IMR-90 (cell line): Measurements from ENCODE around the gene LMBR1L. TPM values are rescaled to one million over a fixed set of nuclear protein-coding genes. Genes with fewer than 3 reads are reported as not detected.

ENCODE experiments used
- ATAC-seq: fragments of 200-7000 bp; cut with Tn5 transposase; 2 replicates; pipeline ENCODE4 v1.9.1; 2020; ENCODE audit warnings: low read depth, mild to moderate bottlenecking, moderate library complexity
- BruUV-seq: library from RNA; stranded (reverse); fragments of 400-500 nt; replicated peaks from 2 replicates; lab custom pipeline; 2021; lab: Mats Ljungman, UMichigan
- CTCF ChIA-PET: fragments of 300-600 bp; formaldehyde crosslinking; extraction: SDS; loops from one replicate; lab custom pipeline; 2021; ENCODE audit warnings: antibody characterized with exemption; lab: Yijun Ruan, JAX
- POLR2A ChIA-PET: fragments of 300-600 bp; sonication (Branson Sonifier 250); formaldehyde crosslinking; loops from one replicate; lab custom pipeline; 2022; ENCODE audit warnings: antibody characterized with exemption; ENCODE audit not compliant: unreplicated experiment; lab: Charles Lee
- DNase-seq: peaks from one replicate; pipeline ENCODE4 v3.0.0; 2013
- H2AFZ ChIP-seq: replicated peaks from 2 replicates; pipeline ENCODE3; 2013; ENCODE audit warnings: low read length, mild to moderate bottlenecking; ENCODE audit not compliant: poor library complexity
- H2AK5ac ChIP-seq: 2 replicates; pipeline ENCODE4 v1.6.1; 2013; ENCODE audit warnings: low read depth, low read length, inconsistent platforms
- H2AK9ac ChIP-seq: replicated peaks from 2 replicates; pipeline ENCODE3; 2013; ENCODE audit warnings: mild to moderate bottlenecking, low read depth, low read length, moderate library complexity; ENCODE audit not compliant: poor library complexity
- H2BK120ac ChIP-seq: 2 replicates; pipeline ENCODE4 v1.6.1; 2013; ENCODE audit warnings: low read depth, low read length, inconsistent platforms
- H2BK15ac ChIP-seq: 3 replicates; pipeline ENCODE4 v1.6.1; 2013; ENCODE audit warnings: low read depth, low read length, inconsistent platforms
- H2BK20ac ChIP-seq: 2 replicates; pipeline ENCODE4 v1.6.1; 2013; ENCODE audit warnings: low read depth, mild to moderate bottlenecking, inconsistent platforms, low read length, moderate library complexity
- H2BK5ac ChIP-seq: 2 replicates; pipeline ENCODE4 v1.6.1; 2013; ENCODE audit warnings: mild to moderate bottlenecking, low read depth, low read length, inconsistent platforms; ENCODE audit not compliant: poor library complexity, severe bottlenecking
- H3K14ac ChIP-seq: replicated peaks from 2 replicates; pipeline ENCODE4 v1.6.1; 2013; ENCODE audit warnings: low read depth, low read length, inconsistent platforms
- H3K18ac ChIP-seq: 2 replicates; pipeline ENCODE4 v1.6.1; 2013; ENCODE audit warnings: low read depth, low read length, control low read depth
- H3K23ac ChIP-seq: 2 replicates; pipeline ENCODE4 v1.6.1; 2013; ENCODE audit warnings: low read depth, low read length, inconsistent platforms
- H3K27ac ChIP-seq: 2 replicates; pipeline ENCODE4 v1.5.1; 2013; ENCODE audit warnings: mild to moderate bottlenecking, control low read depth, low read length; ENCODE audit not compliant: insufficient read depth
- H3K27me3 ChIP-seq: 2 replicates; pipeline ENCODE4 v1.6.1; 2013; ENCODE audit warnings: low read length; ENCODE audit not compliant: control insufficient read depth, insufficient read depth
- H3K36me3 ChIP-seq: 2 replicates; pipeline ENCODE4 v1.6.1; 2013; ENCODE audit warnings: low read length, mixed read lengths; ENCODE audit not compliant: control insufficient read depth, insufficient read depth
- H3K4ac ChIP-seq: 2 replicates; pipeline ENCODE4 v1.6.1; 2013; ENCODE audit warnings: low read depth, low read length, inconsistent platforms
- H3K4me1 ChIP-seq: 2 replicates; pipeline ENCODE4 v1.6.1; 2013; ENCODE audit warnings: low read length, mixed read lengths; ENCODE audit not compliant: control insufficient read depth, insufficient read depth
- H3K4me2 ChIP-seq: 2 replicates; pipeline ENCODE4 v1.6.1; 2013; ENCODE audit warnings: low read depth, mild to moderate bottlenecking, control low read depth, low read length, moderate library complexity
- H3K4me3 ChIP-seq: 2 replicates; pipeline ENCODE4 v1.5.1; 2013; ENCODE audit warnings: low read depth, mild to moderate bottlenecking, control low read depth, low read length, moderate library complexity; ENCODE audit not compliant: insufficient read depth
- H3K56ac ChIP-seq: 2 replicates; pipeline ENCODE4 v1.6.1; 2013; ENCODE audit warnings: low read length, inconsistent platforms; ENCODE audit not compliant: insufficient read depth; ENCODE audit errors: extremely low read depth
- H3K79me1 ChIP-seq, 2 experiments: 2 replicates each; pipeline ENCODE4 v1.6.1; 2013; ENCODE audit warnings: low read length in 2 of 2, inconsistent platforms in 1 of 2, low read depth in 1 of 2
- H3K9ac ChIP-seq: 2 replicates; pipeline ENCODE4 v1.6.1; 2013; ENCODE audit warnings: low read depth, low read length, control low read depth
- H3K9me1 ChIP-seq: 2 replicates; pipeline ENCODE4 v1.6.1; 2013; ENCODE audit warnings: low read length, inconsistent platforms; ENCODE audit not compliant: insufficient read depth
- H3K9me3 ChIP-seq: 2 replicates; pipeline ENCODE4 v1.6.1; 2013; ENCODE audit warnings: low read length; ENCODE audit not compliant: control insufficient read depth, insufficient read depth
- H4K20me1 ChIP-seq: 2 replicates; pipeline ENCODE4 v1.6.1; 2013; ENCODE audit warnings: low read length, inconsistent platforms; ENCODE audit not compliant: insufficient read depth
- H4K5ac ChIP-seq: 2 replicates; pipeline ENCODE4 v1.6.1; 2013; ENCODE audit warnings: mild to moderate bottlenecking, low read depth, low read length, control low read depth
- H4K8ac ChIP-seq, 2 experiments: 2 replicates each; pipeline ENCODE4 v1.6.1; 2013; ENCODE audit warnings: low read depth in 2 of 2, low read length in 2 of 2, control low read depth in 1 of 2, inconsistent platforms in 1 of 2
- H4K91ac ChIP-seq: 2 replicates; pipeline ENCODE4 v1.6.1; 2013; ENCODE audit warnings: low read depth, low read length, inconsistent platforms; ENCODE audit not compliant: insufficient read depth
- BHLHE40 ChIP-seq: fragments of 150-350 bp; IDR thresholded peaks from 2 replicates; pipeline ENCODE4 v1.6.1; 2016; ENCODE audit warnings: mild to moderate bottlenecking, low read depth, low read length
- CHD1 ChIP-seq: IDR thresholded peaks from 2 replicates; pipeline ENCODE4 v1.6.1; 2012; ENCODE audit warnings: low read depth, low read length, improper control_type of control experiment
- FOS ChIP-seq: fragments of 150-350 bp; IDR thresholded peaks from 2 replicates; pipeline ENCODE4 v1.6.1; 2016; ENCODE audit warnings: low read depth, low read length
- POLR2A ChIP-seq: IDR thresholded peaks from 2 replicates; pipeline ENCODE4 v1.6.1; 2012; ENCODE audit warnings: mild to moderate bottlenecking, low read depth, low read length
- RAD21 ChIP-seq: IDR thresholded peaks from 2 replicates; pipeline ENCODE4 v1.6.1; 2012; ENCODE audit warnings: low read length, improper control_type of control experiment
- RFX5 ChIP-seq: IDR thresholded peaks from 2 replicates; pipeline ENCODE4 v1.8.0; 2012; ENCODE audit warnings: low read depth, mild to moderate bottlenecking, low read length, moderate library complexity
- SMC3 ChIP-seq: fragments of 150-350 bp; IDR thresholded peaks from 2 replicates; pipeline ENCODE4 v1.6.1; 2016; ENCODE audit warnings: low read depth, mild to moderate bottlenecking, antibody characterized with exemption, low read length, moderate library complexity
- WGBS, 2 experiments: methylation state at CpG; one replicate each; pipeline versions ENCODE4 v1.1.5 to v1.1.7; 2013; ENCODE audit warnings: missing lambda C conversion rate in 2 of 2; ENCODE audit not compliant: insufficient read length in 1 of 2; ENCODE audit errors: extremely low coverage in 2 of 2; 5-methylcytosine and 5-hydroxymethylcytosine counted together
- dilution Hi-C: fragments of 300-500 bp; cut with HindIII; formaldehyde crosslinking; loops from one replicate; pipeline ENCODE4 v1.14.3; 2018; ENCODE audit warnings: low sequenced_read_pairs; ENCODE audit not compliant: unreplicated experiment
- in situ Hi-C: fragments of 300-500 bp; cut with MboI; formaldehyde crosslinking; loops from 3 replicates; pipeline ENCODE4 v1.14.3; 2019; ENCODE audit warnings: low sequenced_read_pairs, inconsistent platforms, mixed read lengths
- intact Hi-C: fragments of 100-400 bp; cut with micrococcal nuclease; formaldehyde crosslinking; loops from 2 replicates; pipeline ENCODE4 v1.10.0; 2022
- polyA plus RNA-seq, 3 experiments: library from polyadenylated mRNA; depleted of rRNA; stranded (reverse); fragments of >200 nt; gene quantifications; 2 replicates each; pipeline ENCODE4 v1.2.3, GENCODE V29; 2012; ENCODE audit warnings: low replicate concordance in 1 of 3
- total RNA-seq: library from RNA; depleted of rRNA; stranded (reverse); fragments of >200 nt; gene quantifications from 2 replicates; pipeline ENCODE4 v1.2.3, GENCODE V29; 2012
- TF ChIP-seq, protein P1 (sequence below): conservative IDR thresholded peaks from 2 replicates; pipeline ENCODE4 v1.5.1; 2012; ENCODE audit warnings: mild to moderate bottlenecking, low read depth, low read length, improper control_type of control experiment
- TF ChIP-seq, protein P2 (sequence below): fragments of 150-350 bp; IDR thresholded peaks from 2 replicates; pipeline ENCODE4 v1.6.1; 2016; ENCODE audit warnings: low read depth, mild to moderate bottlenecking, low read length, moderate library complexity, borderline replicate concordance
- TF ChIP-seq, protein P3 (sequence below): fragments of 150-350 bp; IDR thresholded peaks from 2 replicates; pipeline ENCODE4 v1.6.1; 2017; ENCODE audit warnings: mild to moderate bottlenecking, antibody characterized with exemption, low read length, low read depth

Gene LMBR1L
- total and polyA plus RNA-seq, 2 of the 4 experiments (the other 2 are of a cell fraction), result 33.0 to 44.6 TPM

DNA sequence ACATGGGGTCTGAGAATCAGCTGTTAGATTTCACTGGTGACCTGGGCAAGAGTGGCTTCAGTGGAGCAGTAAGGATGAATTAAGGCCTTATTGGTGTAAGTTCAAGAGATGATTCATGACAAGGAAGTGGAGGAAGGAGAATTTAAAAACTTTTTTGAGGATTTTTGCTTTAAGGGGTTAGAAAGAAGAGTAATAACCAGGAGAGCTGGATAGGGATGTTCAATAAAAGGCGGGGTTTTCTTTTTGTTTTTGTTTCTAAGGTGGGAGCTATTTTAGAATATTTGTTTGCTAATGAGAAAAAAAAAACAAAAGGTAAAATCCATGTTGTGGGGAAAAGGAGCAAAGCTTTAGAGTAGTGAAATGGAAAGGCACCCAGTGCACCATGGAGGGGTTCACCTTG is 35.8 kb upstream of the LMBR1L start:
- intact Hi-C loops, result no loop called here
- 86% methylated on average over 1 of the region's 1 CpG; no CpG with 5 or more reads in 1 of the 2 experiments for WGBS, 2 experiments
- CTCF ChIA-PET, result no interaction called here

More for the DNA sequence above, 35.8 kb upstream of the LMBR1L start:
- DNase-seq, result no peak
- Histone ChIP-seq H2BK120ac (no peak overlapping the region), H2BK20ac (no peak overlapping the region), H4K5ac (no peak overlapping the region), H3K4me2 (no peak overlapping the region), H2AFZ (no peak overlapping the region), H3K36me3 (no peaks in the 10 kb centered on the region), H3K56ac (no peak overlapping the region), H3K27me3 (no peaks in the 10 kb centered on the region), H2AK9ac (no peak overlapping the region), H3K23ac (no peak overlapping the region), H3K4me3 (no peak overlapping the region), H3K18ac (no peak overlapping the region), H3K27ac (no peak overlapping the region), H2AK5ac (no peak overlapping the region), H4K91ac (no peak overlapping the region), H3K9ac (no peak overlapping the region), H3K9me1 (no peaks in the 10 kb centered on the region), H3K79me1 (no peaks in the 10 kb centered on the region), H3K9me3 (no peaks in the 10 kb centered on the region), H3K4me1 (no peaks in the 10 kb centered on the region), H2BK15ac (no peak overlapping the region), H4K8ac (no peak overlapping the region), H2BK5ac (no peak overlapping the region), H3K4ac (no peak overlapping the region), H3K14ac (no peak overlapping the region), H4K20me1 (no peaks in the 10 kb centered on the region)
- dilution Hi-C loops, result no loop called here
- POLR2A ChIA-PET, result no interaction called here
- TF ChIP-seq POLR2A (no peak), SMC3 (no peak), BHLHE40 (no peak), RFX5 (no peak), RAD21 (no peak), CHD1 (no peak), FOS (no peak)
- TF ChIP-seq, protein P1, sequence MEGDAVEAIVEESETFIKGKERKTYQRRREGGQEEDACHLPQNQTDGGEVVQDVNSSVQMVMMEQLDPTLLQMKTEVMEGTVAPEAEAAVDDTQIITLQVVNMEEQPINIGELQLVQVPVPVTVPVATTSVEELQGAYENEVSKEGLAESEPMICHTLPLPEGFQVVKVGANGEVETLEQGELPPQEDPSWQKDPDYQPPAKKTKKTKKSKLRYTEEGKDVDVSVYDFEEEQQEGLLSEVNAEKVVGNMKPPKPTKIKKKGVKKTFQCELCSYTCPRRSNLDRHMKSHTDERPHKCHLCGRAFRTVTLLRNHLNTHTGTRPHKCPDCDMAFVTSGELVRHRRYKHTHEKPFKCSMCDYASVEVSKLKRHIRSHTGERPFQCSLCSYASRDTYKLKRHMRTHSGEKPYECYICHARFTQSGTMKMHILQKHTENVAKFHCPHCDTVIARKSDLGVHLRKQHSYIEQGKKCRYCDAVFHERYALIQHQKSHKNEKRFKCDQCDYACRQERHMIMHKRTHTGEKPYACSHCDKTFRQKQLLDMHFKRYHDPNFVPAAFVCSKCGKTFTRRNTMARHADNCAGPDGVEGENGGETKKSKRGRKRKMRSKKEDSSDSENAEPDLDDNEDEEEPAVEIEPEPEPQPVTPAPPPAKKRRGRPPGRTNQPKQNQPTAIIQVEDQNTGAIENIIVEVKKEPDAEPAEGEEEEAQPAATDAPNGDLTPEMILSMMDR, result no peak
- TF ChIP-seq, protein P2, sequence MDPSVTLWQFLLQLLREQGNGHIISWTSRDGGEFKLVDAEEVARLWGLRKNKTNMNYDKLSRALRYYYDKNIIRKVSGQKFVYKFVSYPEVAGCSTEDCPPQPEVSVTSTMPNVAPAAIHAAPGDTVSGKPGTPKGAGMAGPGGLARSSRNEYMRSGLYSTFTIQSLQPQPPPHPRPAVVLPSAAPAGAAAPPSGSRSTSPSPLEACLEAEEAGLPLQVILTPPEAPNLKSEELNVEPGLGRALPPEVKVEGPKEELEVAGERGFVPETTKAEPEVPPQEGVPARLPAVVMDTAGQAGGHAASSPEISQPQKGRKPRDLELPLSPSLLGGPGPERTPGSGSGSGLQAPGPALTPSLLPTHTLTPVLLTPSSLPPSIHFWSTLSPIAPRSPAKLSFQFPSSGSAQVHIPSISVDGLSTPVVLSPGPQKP, result no peak
- TF ChIP-seq, protein P3, sequence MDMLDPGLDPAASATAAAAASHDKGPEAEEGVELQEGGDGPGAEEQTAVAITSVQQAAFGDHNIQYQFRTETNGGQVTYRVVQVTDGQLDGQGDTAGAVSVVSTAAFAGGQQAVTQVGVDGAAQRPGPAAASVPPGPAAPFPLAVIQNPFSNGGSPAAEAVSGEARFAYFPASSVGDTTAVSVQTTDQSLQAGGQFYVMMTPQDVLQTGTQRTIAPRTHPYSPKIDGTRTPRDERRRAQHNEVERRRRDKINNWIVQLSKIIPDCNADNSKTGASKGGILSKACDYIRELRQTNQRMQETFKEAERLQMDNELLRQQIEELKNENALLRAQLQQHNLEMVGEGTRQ, result no peak
- no TSS peak for BruUV-seq
- peak; percentile 27; the same call in 1 of the 2 replicates for ATAC-seq
- in situ Hi-C loops, result no loop called here
